Caco-2 (cell line): ENCODE data around the gene PDSS2. TPM values are rescaled to one million over a fixed set of nuclear protein-coding genes. Genes with fewer than 3 reads are reported as not detected.

Source experiments
- BruUV-seq: library from RNA; stranded (reverse); fragments of 400-500 nt; replicated peaks from 2 replicates; lab custom pipeline; 2021; lab: Mats Ljungman, UMichigan
- CTCF ChIA-PET: fragments of 300-600 bp; sonication (Branson Sonifier 250); formaldehyde crosslinking; loops from one replicate; lab custom pipeline; 2022; ENCODE audit warnings: antibody characterized with exemption; lab: Charles Lee
- POLR2A ChIA-PET: fragments of 300-600 bp; sonication (Branson Sonifier 250); formaldehyde crosslinking; loops from one replicate; lab custom pipeline; 2022; ENCODE audit warnings: antibody characterized with exemption; lab: Charles Lee
- DNase-seq, 2 experiments: peaks; one replicate each; pipeline versions ENCODE4 v3.0.0 to v3.0.0-alpha.2; 2020 to 2022
- H3K27me3 ChIP-seq: replicated peaks from 2 replicates; pipeline ENCODE4 v1.6.0; 2011; ENCODE audit warnings: low read length; ENCODE audit not compliant: control insufficient read depth, insufficient read depth
- H3K36me3 ChIP-seq: 2 replicates; pipeline ENCODE4 v1.5.1; 2011; ENCODE audit warnings: low read length; ENCODE audit not compliant: control insufficient read depth, insufficient read depth
- H3K4me1 ChIP-seq: fragments of 250-450 bp; sonication (Bioruptor Pico); 2 replicates; pipeline ENCODE4 v1.5.1; 2020; ENCODE audit warnings: mild to moderate bottlenecking
- H3K4me3 ChIP-seq: 2 replicates; pipeline ENCODE4 v1.5.1; 2011; ENCODE audit warnings: low read depth, mild to moderate bottlenecking, control low read depth, low read length
- H3K9me3 ChIP-seq: fragments of 250-450 bp; sonication (Bioruptor Pico); 2 replicates; pipeline ENCODE4 v1.5.1; 2020; ENCODE audit warnings: mild to moderate bottlenecking, moderate library complexity
- H3K27ac Mint-ChIP-seq: one replicate; pipeline ENCODE4 v1.8.0; 2022; ENCODE audit warnings: mixed read lengths; ENCODE audit not compliant: unreplicated experiment
- H3K27me3 Mint-ChIP-seq: one replicate; pipeline ENCODE4 v1.8.0; 2022; ENCODE audit warnings: mixed read lengths; ENCODE audit not compliant: insufficient read depth, unreplicated experiment
- H3K36me3 Mint-ChIP-seq: one replicate; pipeline ENCODE4 v1.8.0; 2022; ENCODE audit warnings: mild to moderate bottlenecking, mixed read lengths; ENCODE audit not compliant: insufficient read depth, unreplicated experiment
- H3K4me1 Mint-ChIP-seq: one replicate; pipeline ENCODE4 v1.8.0; 2022; ENCODE audit warnings: low read depth, mixed read lengths; ENCODE audit not compliant: unreplicated experiment
- H3K4me3 Mint-ChIP-seq: one replicate; pipeline ENCODE4 v1.8.0; 2022; ENCODE audit warnings: mild to moderate bottlenecking, moderate library complexity, mixed read lengths; ENCODE audit not compliant: unreplicated experiment
- H3K9me3 Mint-ChIP-seq: one replicate; pipeline ENCODE4 v1.8.0; 2022; ENCODE audit warnings: mixed read lengths; ENCODE audit not compliant: unreplicated experiment
- intact Hi-C: fragments of 100-400 bp; cut with micrococcal nuclease; formaldehyde crosslinking; loops from one replicate; pipeline ENCODE4 v1.10.0; 2022; ENCODE audit not compliant: unreplicated experiment
- total RNA-seq: library from RNA; stranded (reverse); gene quantifications from 2 replicates; pipeline ENCODE4 v1.2.3, GENCODE V29; 2022
- TF ChIP-seq, protein P1 (sequence below), 2 experiments: fragments of 200-600 bp in 1 of 2; IDR thresholded peaks; 1 replicate in 1 of 2; 2 replicates in 1 of 2; pipeline versions ENCODE4 v1.5.1 to v1.8.0; 2011 to 2022; ENCODE audit warnings: antibody characterized with exemption in 1 of 2, control low read depth in 1 of 2, inconsistent platforms in 1 of 2, low read depth in 1 of 2, low read length in 1 of 2, mild to moderate bottlenecking in 1 of 2, moderate library complexity in 1 of 2; ENCODE audit not compliant: insufficient read depth in 1 of 2, severe bottlenecking in 1 of 2, unreplicated experiment in 1 of 2

Gene PDSS2
- total RNA-seq, 1 experiment from 2014 or later = 10.3 TPM

DNA sequence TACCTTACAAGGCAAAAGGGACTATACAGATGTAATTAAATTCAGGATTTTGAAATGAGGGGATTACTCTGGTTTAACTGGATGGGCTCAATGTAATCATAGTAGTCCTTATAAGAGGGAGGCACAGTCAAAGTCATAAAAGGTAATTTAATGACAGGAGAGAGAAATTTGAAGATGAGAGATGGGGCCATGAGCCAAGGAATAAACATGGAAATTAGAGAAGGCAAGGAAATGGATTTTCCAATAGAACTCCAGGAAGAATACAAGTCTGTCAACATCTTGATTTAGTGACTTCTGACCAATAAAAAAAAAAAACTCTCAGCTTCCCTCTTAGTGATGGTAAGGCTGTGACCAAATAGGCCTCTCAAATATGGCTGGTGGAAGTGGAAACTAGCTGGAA lies 242.1 kb downstream of the PDSS2 start:
- Histone ChIP-seq H3K4me1 (peaks cover 8% of the 10 kb centered on the region; the same call in 1 of the 2 replicates), H3K4me3 (no peak overlapping the region), H3K27me3 (no peaks in the 10 kb centered on the region), H3K9me3 (no peaks in the 10 kb centered on the region), H3K36me3 (no peaks in the 10 kb centered on the region)
- Mint-ChIP-seq H3K4me1 (peaks cover 8% of the 10 kb centered on the region), H3K4me3 (no peak overlapping the region), H3K36me3 (no peaks in the 10 kb centered on the region), H3K27ac (no peak overlapping the region), H3K9me3 (no peaks in the 10 kb centered on the region), H3K27me3 (no peaks in the 10 kb centered on the region)
- intact Hi-C loops = no loop called here
- ChIA-PET POLR2A (no interaction called here), CTCF (no interaction called here)
- TF ChIP-seq, protein P1, sequence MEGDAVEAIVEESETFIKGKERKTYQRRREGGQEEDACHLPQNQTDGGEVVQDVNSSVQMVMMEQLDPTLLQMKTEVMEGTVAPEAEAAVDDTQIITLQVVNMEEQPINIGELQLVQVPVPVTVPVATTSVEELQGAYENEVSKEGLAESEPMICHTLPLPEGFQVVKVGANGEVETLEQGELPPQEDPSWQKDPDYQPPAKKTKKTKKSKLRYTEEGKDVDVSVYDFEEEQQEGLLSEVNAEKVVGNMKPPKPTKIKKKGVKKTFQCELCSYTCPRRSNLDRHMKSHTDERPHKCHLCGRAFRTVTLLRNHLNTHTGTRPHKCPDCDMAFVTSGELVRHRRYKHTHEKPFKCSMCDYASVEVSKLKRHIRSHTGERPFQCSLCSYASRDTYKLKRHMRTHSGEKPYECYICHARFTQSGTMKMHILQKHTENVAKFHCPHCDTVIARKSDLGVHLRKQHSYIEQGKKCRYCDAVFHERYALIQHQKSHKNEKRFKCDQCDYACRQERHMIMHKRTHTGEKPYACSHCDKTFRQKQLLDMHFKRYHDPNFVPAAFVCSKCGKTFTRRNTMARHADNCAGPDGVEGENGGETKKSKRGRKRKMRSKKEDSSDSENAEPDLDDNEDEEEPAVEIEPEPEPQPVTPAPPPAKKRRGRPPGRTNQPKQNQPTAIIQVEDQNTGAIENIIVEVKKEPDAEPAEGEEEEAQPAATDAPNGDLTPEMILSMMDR (IDR thresholded peaks at IDR 0.05; ENCODE audit: insufficient read depth in 1 of 2, low read depth in 1 of 2, low read length in 1 of 2, severe bottlenecking in 1 of 2, unreplicated experiment in 1 of 2) = no peak
- BruUV-seq = no TSS peak
- DNase-seq = no peak

DNA sequence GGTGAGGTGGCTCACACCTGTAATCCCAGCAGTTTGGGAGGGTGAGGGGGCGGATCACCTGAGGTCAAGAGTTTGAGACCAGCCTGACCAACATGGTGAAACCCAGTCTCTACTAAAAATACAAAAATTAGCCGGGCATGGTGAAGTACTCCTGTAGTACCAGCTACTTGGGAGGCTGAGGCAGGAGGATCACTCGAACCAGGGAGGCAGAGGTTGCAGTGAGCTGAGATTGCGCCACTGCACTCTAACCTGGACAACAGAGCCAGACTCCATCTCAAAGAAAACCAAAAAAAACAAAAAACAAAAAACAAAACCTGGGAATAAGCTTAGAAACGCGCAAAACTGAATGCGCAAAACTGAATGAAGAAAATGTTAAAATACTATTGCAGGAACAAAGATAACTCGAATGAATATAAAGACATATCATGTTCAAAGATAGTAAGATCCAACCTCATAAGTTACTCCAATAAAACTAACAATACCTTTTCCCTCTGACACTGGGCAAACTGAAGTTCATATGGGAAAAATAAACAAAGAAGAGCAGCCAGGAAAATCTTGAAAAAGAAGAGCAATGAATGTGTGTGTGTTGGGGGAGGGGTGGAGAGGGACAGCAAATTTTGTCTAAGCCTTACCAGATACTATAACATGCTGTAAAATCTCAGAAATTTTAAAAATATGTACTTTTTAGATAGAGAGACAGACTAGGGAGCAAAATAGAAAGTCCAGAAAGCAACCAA lies 243.0 kb downstream of the PDSS2 start:
- CTCF ChIA-PET = no interaction called here
- intact Hi-C loops = no loop called here

DNA sequence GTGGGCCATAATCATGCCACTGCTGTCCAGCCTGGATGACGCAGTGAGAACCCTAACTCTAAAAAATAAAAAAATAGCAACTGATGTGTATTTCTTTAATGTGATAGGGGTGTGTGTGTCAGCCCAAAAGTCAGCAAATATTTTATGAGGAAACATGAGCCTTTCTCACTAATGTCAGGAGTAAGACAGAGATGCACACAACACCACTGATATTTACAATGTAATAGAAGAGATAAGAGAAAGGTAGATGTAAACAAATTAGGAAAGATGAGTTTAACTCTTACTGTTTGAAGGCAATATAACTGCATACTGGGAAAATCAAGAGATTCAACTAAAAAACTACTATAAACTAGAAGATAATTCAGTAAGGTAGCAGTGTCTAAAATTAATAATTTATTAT lies 244.0 kb downstream of the PDSS2 start:
- H3K27ac Mint-ChIP-seq = no peak overlapping the region
- Histone ChIP-seq H3K9me3 (no peaks in the 10 kb centered on the region), H3K27me3 (no peaks in the 10 kb centered on the region), H3K4me1 (peaks cover 13% of the 10 kb centered on the region; the same call in 1 of the 2 replicates), H3K36me3 (no peaks in the 10 kb centered on the region), H3K4me3 (no peak overlapping the region)
- no peaks in the 10 kb centered on the region for H3K27me3 Mint-ChIP-seq
- ChIA-PET CTCF (no interaction called here), POLR2A (no interaction called here)
- H3K4me3 Mint-ChIP-seq = no peak overlapping the region
- BruUV-seq = no TSS peak
- H3K36me3 Mint-ChIP-seq = no peaks in the 10 kb centered on the region
- H3K9me3 Mint-ChIP-seq = no peaks in the 10 kb centered on the region
- intact Hi-C loops = no loop called here
- H3K4me1 Mint-ChIP-seq = peaks cover 8% of the 10 kb centered on the region
- TF ChIP-seq, protein P1 (IDR thresholded peaks at IDR 0.05; ENCODE audit: insufficient read depth in 1 of 2, low read depth in 1 of 2, low read length in 1 of 2, severe bottlenecking in 1 of 2, unreplicated experiment in 1 of 2) = no peak
- no peak for DNase-seq

More for the DNA sequence above, 243.0 kb downstream of the PDSS2 start:
- Histone ChIP-seq H3K4me1 (peaks cover 13% of the 10 kb centered on the region; the same call in 1 of the 2 replicates), H3K4me3 (no peak overlapping the region), H3K9me3 (no peaks in the 10 kb centered on the region), H3K36me3 (no peaks in the 10 kb centered on the region), H3K27me3 (no peaks in the 10 kb centered on the region)
- H3K36me3 Mint-ChIP-seq = no peaks in the 10 kb centered on the region
- peaks cover 8% of the 10 kb centered on the region for H3K4me1 Mint-ChIP-seq
- DNase-seq = no peak
- no peak overlapping the region for H3K27ac Mint-ChIP-seq
- no peaks in the 10 kb centered on the region for H3K9me3 Mint-ChIP-seq
- TF ChIP-seq, protein P1 (IDR thresholded peaks at IDR 0.05; ENCODE audit: insufficient read depth in 1 of 2, low read depth in 1 of 2, low read length in 1 of 2, severe bottlenecking in 1 of 2, unreplicated experiment in 1 of 2) = no peak
- no peak overlapping the region for H3K4me3 Mint-ChIP-seq
- H3K27me3 Mint-ChIP-seq = no peaks in the 10 kb centered on the region
- no TSS peak for BruUV-seq
- POLR2A ChIA-PET = no interaction called here
